Left lung (tissue), 10 donors: ENCODE data around the gene ADGRE3. TPM values are rescaled to one million over a fixed set of nuclear protein-coding genes. Genes with fewer than 3 reads are reported as not detected.

Source experiments
- ATAC-seq: fragments of 200-7000 bp; cut with Tn5 transposase; one replicate; pipeline ENCODE4 v1.9.1; 2020; ENCODE audit warnings: moderate library complexity
- DNase-seq, 4 donors: peaks; one replicate each; pipeline ENCODE4 v3.0.0-alpha.2; 2013 to 2020
- H3K27ac ChIP-seq, 2 donors: fragments of 200-600 bp; sonication (generic) in 1 of 2; one replicate each; pipeline versions ENCODE4 v1.5.0 to v1.8.0; 2020 to 2021
- H3K27me3 ChIP-seq, 2 donors: fragments of 200-600 bp; sonication (generic) in 1 of 2; one replicate each; pipeline versions ENCODE4 v1.5.0 to v1.8.0; 2020 to 2021
- H3K36me3 ChIP-seq, 2 donors: fragments of 200-600 bp; sonication (generic) in 1 of 2; one replicate each; pipeline versions ENCODE4 v1.5.0 to v1.8.0; 2020 to 2021
- H3K4me1 ChIP-seq, 2 donors: fragments of 200-600 bp; one replicate each; pipeline ENCODE4 v1.8.0; 2021
- H3K4me3 ChIP-seq, 2 donors: fragments of 200-600 bp; sonication (generic) in 1 of 2; one replicate each; pipeline versions ENCODE4 v1.5.0 to v1.8.0; 2020 to 2021; ENCODE audit warnings: mild to moderate bottlenecking in 1 of 2
- H3K9me3 ChIP-seq, 2 donors: fragments of 200-600 bp; sonication (generic) in 1 of 2; one replicate each; pipeline versions ENCODE4 v1.5.0 to v1.8.0; 2020 to 2021
- CTCF ChIP-seq, 2 donors: fragments of 200-600 bp; sonication (generic) in 1 of 2; IDR thresholded peaks; one replicate each; pipeline versions ENCODE4 v1.5.0 to v1.8.0; 2021; ENCODE audit warnings: antibody characterized with exemption in 2 of 2
- intact Hi-C, 2 donors: fragments of 100-400 bp; cut with DNase I; formaldehyde crosslinking; loops; one replicate each; pipeline versions ENCODE4 v1.11.2 to v1.14.2; 2022
- polyA plus RNA-seq, 6 donors: library from polyadenylated mRNA; unstranded; fragments of 120-200 nt; gene quantifications; one replicate each; pipeline ENCODE4 v1.2.1, GENCODE V29; 2013; ENCODE audit not compliant: insufficient read length in 6 of 6
- total RNA-seq, 2 donors: library from RNA; stranded (reverse); fragmentation: NEBNext Ultra II Directional; extraction: Animal tissue kit (Norgen Biotek cat#: 25700); gene quantifications; one replicate each; pipeline ENCODE4 v1.2.1, GENCODE V29; 2021
- donor health status: DM: no; HTN: yes; CAD: no.
- donor health status: DM: no; HTN: no; CAD: no.

ADGRE3 gene
- total and polyA plus RNA-seq, 8 donors, result 0.13 to 0.84 (median 0.20) TPM; not detected in 2

- H3K4me3 ChIP-seq, result no peak overlapping the region
- no peak for ATAC-seq
- intact Hi-C loops, result no loop called here
- peaks cover 0 to 25% of the 10 kb centered on the region in 2 donors for H3K4me1 ChIP-seq
- H3K36me3 ChIP-seq, result no peaks in the 10 kb centered on the region
- H3K27ac ChIP-seq, result no peak overlapping the region
- no peak for DNase-seq
- H3K9me3 ChIP-seq, result no peaks in the 10 kb centered on the region
- H3K27me3 ChIP-seq, result no peaks in the 10 kb centered on the region
- no peak for TF ChIP-seq CTCF (IDR thresholded peaks at IDR 0.05)
Observed at GRCh38 chr19:14682084-14682483, 7.4 kb upstream of the ADGRE3 start.

GRCh38 chr19:14678199-14678598, 3.6 kb upstream of the ADGRE3 start:
- no peaks in the 10 kb centered on the region for H3K9me3 ChIP-seq
- H3K4me1 ChIP-seq, result peaks cover 0 to 35% of the 10 kb centered on the region in 2 donors
- peaks cover 0 to 11% of the 10 kb centered on the region in 2 donors for H3K27me3 ChIP-seq
- H3K36me3 ChIP-seq, result no peaks in the 10 kb centered on the region
- no peak for TF ChIP-seq CTCF (IDR thresholded peaks at IDR 0.05)
- no peak for ATAC-seq
- intact Hi-C loops, result no loop called here
- no peak overlapping the region for H3K4me3 ChIP-seq
- H3K27ac ChIP-seq, result no peak overlapping the region
- no peak for DNase-seq

GRCh38 chr19:14677464-14677863, 2.8 kb upstream of the ADGRE3 start:
- no peak for TF ChIP-seq CTCF (IDR thresholded peaks at IDR 0.05)
- H3K36me3 ChIP-seq, result no peaks in the 10 kb centered on the region

GRCh38 chr19:14676762-14677161, 2.1 kb upstream of the ADGRE3 start:
- no peaks in the 10 kb centered on the region for H3K36me3 ChIP-seq
- no peak overlapping the region for H3K4me3 ChIP-seq
- intact Hi-C loops, result no loop called here
- peaks cover 0 to 11% of the 10 kb centered on the region in 2 donors for H3K27me3 ChIP-seq
- no peaks in the 10 kb centered on the region for H3K9me3 ChIP-seq
- no peak overlapping the region for H3K27ac ChIP-seq
- ATAC-seq, result no peak
- TF ChIP-seq CTCF (IDR thresholded peaks at IDR 0.05), result no peak
- H3K4me1 ChIP-seq, result peaks cover 0 to 43% of the 10 kb centered on the region in 2 donors
- no peak for DNase-seq

More at GRCh38 chr19:14677464-14677863, 2.8 kb upstream of the ADGRE3 start:
- H3K9me3 ChIP-seq, result no peaks in the 10 kb centered on the region
- H3K27ac ChIP-seq, result no peak overlapping the region
- DNase-seq (no peak), ATAC-seq (no peak)
- intact Hi-C loops, result no loop called here
- H3K27me3 ChIP-seq, result peaks cover 0 to 11% of the 10 kb centered on the region in 2 donors
- H3K4me1 ChIP-seq, result peaks cover 0 to 36% of the 10 kb centered on the region in 2 donors
- H3K4me3 ChIP-seq, result no peak overlapping the region

- no peak for TF ChIP-seq CTCF (IDR thresholded peaks at IDR 0.05)
- DNase-seq (no peak), ATAC-seq (no peak)
- H3K4me3 ChIP-seq, result no peak overlapping the region
- peaks cover 0 to 13% of the 10 kb centered on the region in 2 donors for H3K9me3 ChIP-seq
- H3K4me1 ChIP-seq, result peaks cover 0 to 43% of the 10 kb centered on the region in 2 donors
- intact Hi-C loops, result no loop called here
- no peak overlapping the region for H3K27ac ChIP-seq
- H3K36me3 ChIP-seq, result no peaks in the 10 kb centered on the region
- H3K27me3 ChIP-seq, result peaks cover 0 to 11% of the 10 kb centered on the region in 2 donors
Observed at GRCh38 chr19:14673088-14673487, 1.6 kb downstream of the ADGRE3 start.
